ENCODE data around the gene ZNF678.
"Not testable (repeated sequence)": the region's sequence is repeated elsewhere in the genome, so short reads cannot be mapped to it uniquely, and the experiment has no call there.

DNA sequence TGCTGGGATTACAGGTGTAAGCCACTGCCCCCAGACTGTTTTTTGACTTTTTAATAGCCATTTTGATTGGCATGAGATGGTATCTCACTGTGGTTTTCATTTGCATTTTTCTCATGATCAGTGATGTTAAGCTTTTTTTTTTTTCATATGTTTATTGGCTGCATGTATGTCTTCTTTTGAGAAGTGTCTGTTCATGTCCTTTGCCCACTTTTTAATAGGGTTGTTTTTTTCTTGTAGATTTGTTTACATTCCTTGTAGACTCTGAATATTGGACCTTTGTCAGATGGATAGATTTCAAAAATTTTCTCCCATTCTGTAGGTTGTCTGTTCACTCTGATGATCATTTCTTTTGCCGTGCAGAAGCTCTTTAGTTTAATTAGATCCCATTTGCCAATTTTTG, 25.4 kb downstream of the ZNF678 start:
- TF ChIP-seq CTCF (IDR thresholded peaks at IDR 0.05; ENCODE audit: borderline replicate concordance, extremely low read depth, low read length, poor library complexity, severe bottlenecking); EZH2 (IDR thresholded peaks at IDR 0.05; ENCODE audit: borderline replicate concordance, low read depth, low read length, severe bottlenecking): not testable (repeated sequence)

All from DND-41 (cell line).